Glutamatergic neuron (in vitro differentiated cells): Measurements from ENCODE around the gene SLC7A6. TPM values are rescaled to one million over a fixed set of nuclear protein-coding genes. Genes with fewer than 3 reads are reported as not detected.

Experiments used
- DNase-seq: peaks from one replicate; pipeline ENCODE4 v3.0.0; 2022
- H3K27ac Mint-ChIP-seq: one replicate; pipeline ENCODE4 v1.8.0; 2020; ENCODE audit warnings: mild to moderate bottlenecking, mixed read lengths, inconsistent platforms; ENCODE audit not compliant: unreplicated experiment
- H3K27me3 Mint-ChIP-seq: one replicate; pipeline ENCODE4 v1.8.0; 2020; ENCODE audit warnings: mild to moderate bottlenecking, moderate library complexity, mixed read lengths, inconsistent platforms; ENCODE audit not compliant: unreplicated experiment
- H3K36me3 Mint-ChIP-seq: one replicate; pipeline ENCODE4 v1.8.0; 2020; ENCODE audit warnings: mild to moderate bottlenecking, mixed read lengths, inconsistent platforms; ENCODE audit not compliant: unreplicated experiment
- H3K4me1 Mint-ChIP-seq: one replicate; pipeline ENCODE4 v1.8.0; 2020; ENCODE audit warnings: mild to moderate bottlenecking, low read depth, mixed read lengths, inconsistent platforms; ENCODE audit not compliant: unreplicated experiment
- H3K4me3 Mint-ChIP-seq: one replicate; pipeline ENCODE4 v1.8.0; 2020; ENCODE audit warnings: mild to moderate bottlenecking, mixed read lengths, inconsistent platforms; ENCODE audit not compliant: unreplicated experiment
- H3K9me3 Mint-ChIP-seq: one replicate; pipeline ENCODE4 v1.8.0; 2020; ENCODE audit warnings: mild to moderate bottlenecking, moderate library complexity, mixed read lengths, inconsistent platforms; ENCODE audit not compliant: unreplicated experiment
- CTCF ChIP-seq: fragments of 200-600 bp; sonication (generic); IDR thresholded peaks from one replicate; pipeline ENCODE4 v1.5.0; 2021; ENCODE audit not compliant: partially characterized antibody, unreplicated experiment
- total RNA-seq: library from RNA; stranded (reverse); fragmentation: NEBNext Ultra II Directional; extraction: Animal tissue kit (Norgen Biotek cat#: 25700); gene quantifications from one replicate; pipeline ENCODE4 v1.2.1, GENCODE V29; 2021; ENCODE audit not compliant: unreplicated experiment

Gene SLC7A6
- total RNA-seq, 1 donor from 2014 or later: 78.1 TPM

- Mint-ChIP-seq H3K4me1 (peaks cover 9% of the 10 kb centered on the region), H3K27ac (no peak overlapping the region), H3K36me3 (peaks cover 4% of the 10 kb centered on the region), H3K4me3 (no peak overlapping the region), H3K27me3 (peaks cover 3% of the 10 kb centered on the region), H3K9me3 (peaks cover 3% of the 10 kb centered on the region)
- no peak for DNase-seq
- TF ChIP-seq CTCF: no peak
These were observed 10.1 kb downstream of the SLC7A6 start for GRCh38 chr16:68274441-68274840.

DNA sequence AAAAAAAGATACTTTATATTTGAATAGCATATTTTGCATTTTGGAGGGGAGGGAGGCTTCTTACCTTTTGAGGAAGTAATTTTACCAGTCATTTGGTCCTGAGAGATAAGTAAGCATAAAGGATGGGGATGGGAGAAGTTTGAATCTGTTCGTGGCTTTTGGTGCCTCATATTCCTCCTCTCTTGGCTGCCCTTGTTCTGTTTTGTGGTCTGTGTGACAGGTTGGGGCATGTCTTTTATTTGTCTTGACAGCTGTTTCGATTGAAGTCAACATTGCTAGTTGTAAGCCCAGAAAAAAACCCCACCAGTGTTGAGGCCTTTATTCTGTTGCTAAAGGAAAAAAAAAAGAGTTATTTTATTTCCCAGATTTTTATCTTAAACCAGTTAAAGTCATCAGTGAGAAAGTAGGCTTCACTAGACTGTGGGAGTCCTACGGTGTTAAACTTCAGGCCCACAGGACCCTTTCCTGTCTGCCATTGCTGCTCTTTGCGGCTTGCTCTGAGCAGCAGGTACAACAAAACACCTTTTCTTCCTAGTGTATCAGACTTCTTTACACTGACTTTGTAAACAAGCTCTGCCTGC is 11.4 kb downstream of the SLC7A6 start:
- Mint-ChIP-seq H3K4me1 (peaks cover 9% of the 10 kb centered on the region), H3K9me3 (peaks cover 3% of the 10 kb centered on the region), H3K27ac (no peak overlapping the region), H3K4me3 (no peak overlapping the region), H3K27me3 (peaks cover 5% of the 10 kb centered on the region), H3K36me3 (peaks cover 9% of the 10 kb centered on the region)
- no peak for DNase-seq
- no peak for TF ChIP-seq CTCF

- Mint-ChIP-seq H3K36me3 (peaks cover 9% of the 10 kb centered on the region), H3K27ac (no peak overlapping the region), H3K4me3 (no peak overlapping the region), H3K9me3 (peaks cover 3% of the 10 kb centered on the region), H3K4me1 (peaks cover 9% of the 10 kb centered on the region), H3K27me3 (peaks cover 2% of the 10 kb centered on the region)
- DNase-seq: no peak
- no peak for TF ChIP-seq CTCF
These were observed 11.9 kb downstream of the SLC7A6 start for GRCh38 chr16:68276223-68276622.

- Mint-ChIP-seq H3K9me3 (peaks cover 3% of the 10 kb centered on the region), H3K4me1 (peaks cover 20% of the 10 kb centered on the region), H3K36me3 (peaks cover 9% of the 10 kb centered on the region), H3K27ac (peak overlapping the region; percentile 40), H3K27me3 (peaks cover 4% of the 10 kb centered on the region), H3K4me3 (no peak overlapping the region)
- TF ChIP-seq CTCF: no peak
- no peak for DNase-seq
These were observed 15.6 kb downstream of the SLC7A6 start for GRCh38 chr16:68279726-68280558.
